ENCODE results near the gene XXYLT1.

DNA sequence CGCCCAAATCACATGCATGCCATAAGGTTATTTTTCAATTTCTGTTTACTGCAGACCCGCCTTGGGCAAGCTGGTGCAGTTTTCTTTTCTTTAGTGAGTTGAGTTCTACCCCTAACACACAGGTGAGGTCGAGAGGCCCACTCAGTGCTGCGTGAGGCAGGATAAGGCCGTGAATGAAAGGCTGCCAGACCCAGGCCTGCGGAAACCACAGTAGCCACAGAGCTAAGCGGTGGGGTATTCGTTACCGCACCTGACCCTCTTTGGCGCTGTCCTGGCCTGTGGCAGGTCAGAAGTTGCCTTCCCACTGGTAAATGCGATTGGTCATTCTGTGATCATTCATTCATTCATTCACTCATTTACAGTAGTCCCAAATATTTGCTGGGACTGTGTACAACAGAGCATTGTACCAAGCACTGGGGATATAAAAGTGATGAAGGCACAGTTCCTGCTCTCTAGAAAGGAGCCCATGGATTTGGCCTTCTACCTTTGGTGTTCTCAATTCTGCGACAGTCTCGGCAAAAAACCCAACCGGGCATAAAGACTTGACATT, 144.8 kb downstream of the XXYLT1 start:
- TF ChIP-seq, protein P1, sequence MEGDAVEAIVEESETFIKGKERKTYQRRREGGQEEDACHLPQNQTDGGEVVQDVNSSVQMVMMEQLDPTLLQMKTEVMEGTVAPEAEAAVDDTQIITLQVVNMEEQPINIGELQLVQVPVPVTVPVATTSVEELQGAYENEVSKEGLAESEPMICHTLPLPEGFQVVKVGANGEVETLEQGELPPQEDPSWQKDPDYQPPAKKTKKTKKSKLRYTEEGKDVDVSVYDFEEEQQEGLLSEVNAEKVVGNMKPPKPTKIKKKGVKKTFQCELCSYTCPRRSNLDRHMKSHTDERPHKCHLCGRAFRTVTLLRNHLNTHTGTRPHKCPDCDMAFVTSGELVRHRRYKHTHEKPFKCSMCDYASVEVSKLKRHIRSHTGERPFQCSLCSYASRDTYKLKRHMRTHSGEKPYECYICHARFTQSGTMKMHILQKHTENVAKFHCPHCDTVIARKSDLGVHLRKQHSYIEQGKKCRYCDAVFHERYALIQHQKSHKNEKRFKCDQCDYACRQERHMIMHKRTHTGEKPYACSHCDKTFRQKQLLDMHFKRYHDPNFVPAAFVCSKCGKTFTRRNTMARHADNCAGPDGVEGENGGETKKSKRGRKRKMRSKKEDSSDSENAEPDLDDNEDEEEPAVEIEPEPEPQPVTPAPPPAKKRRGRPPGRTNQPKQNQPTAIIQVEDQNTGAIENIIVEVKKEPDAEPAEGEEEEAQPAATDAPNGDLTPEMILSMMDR (IDR thresholded peaks at IDR 0.05): no peak
- TF ChIP-seq POLR2A (IDR thresholded peaks at IDR 0.05) (no peak), POLR2AphosphoS5 (IDR thresholded peaks at IDR 0.05; ENCODE audit: insufficient read depth in 1 of 2, low read depth in 1 of 2) (no peak)

Data from vagina (tissue), 2 donors.